GM23248 (cell line): ENCODE measurements around the gene BRD1. TPM values are rescaled to one million over a fixed set of nuclear protein-coding genes. Genes with fewer than 3 reads are reported as not detected.

Experiments used
- DNase-seq: peaks from one replicate; pipeline ENCODE4 v3.0.0-alpha.2; 2015
- H2AFZ ChIP-seq: fragments of 200-600 bp; sonication (generic); 2 replicates; pipeline ENCODE4 v1.6.1; 2016; ENCODE audit warnings: antibody characterized with exemption
- H3F3A ChIP-seq: fragments of 200-600 bp; sonication (generic); 2 replicates; pipeline ENCODE4 v1.6.1; 2016; ENCODE audit warnings: mild to moderate bottlenecking, antibody characterized with exemption, mixed run types; ENCODE audit not compliant: insufficient read depth
- H3K27ac ChIP-seq: fragments of 200-600 bp; sonication (generic); 2 replicates; pipeline ENCODE4 v1.5.1; 2016; ENCODE audit warnings: mild to moderate bottlenecking
- H3K27me3 ChIP-seq: fragments of 200-600 bp; sonication (generic); replicated peaks from 2 replicates; pipeline ENCODE4 v1.6.1; 2016; ENCODE audit warnings: mild to moderate bottlenecking; ENCODE audit not compliant: insufficient read depth
- H3K36me3 ChIP-seq: fragments of 200-600 bp; sonication (generic); 2 replicates; pipeline ENCODE4 v1.6.1; 2016; ENCODE audit warnings: low read depth, mild to moderate bottlenecking
- H3K4me1 ChIP-seq: fragments of 200-600 bp; sonication (generic); 2 replicates; pipeline ENCODE4 v1.6.1; 2016; ENCODE audit warnings: mild to moderate bottlenecking; ENCODE audit not compliant: insufficient read depth
- H3K4me2 ChIP-seq: fragments of 200-600 bp; sonication (generic); one replicate; pipeline ENCODE4 v1.6.1; 2016; ENCODE audit warnings: mild to moderate bottlenecking; ENCODE audit not compliant: unreplicated experiment
- H3K4me3 ChIP-seq: fragments of 200-600 bp; sonication (generic); 2 replicates; pipeline ENCODE4 v1.5.1; 2016; ENCODE audit warnings: mild to moderate bottlenecking
- H3K79me2 ChIP-seq: fragments of 200-600 bp; sonication (generic); 2 replicates; pipeline ENCODE4 v1.6.1; 2016; ENCODE audit warnings: mild to moderate bottlenecking; ENCODE audit not compliant: insufficient read depth
- H3K9ac ChIP-seq: fragments of 200-600 bp; sonication (generic); 2 replicates; pipeline ENCODE4 v1.6.1; 2016; ENCODE audit warnings: mild to moderate bottlenecking
- H3K9me2 ChIP-seq: fragments of 200-600 bp; sonication (generic); 2 replicates; pipeline ENCODE4 v1.6.1; 2016; ENCODE audit warnings: mixed run types, mild to moderate bottlenecking, moderate library complexity; ENCODE audit not compliant: insufficient read depth
- H3K9me3 ChIP-seq: fragments of 200-600 bp; sonication (generic); one replicate; pipeline ENCODE4 v1.6.1; 2017; ENCODE audit warnings: low read depth
- H4K20me1 ChIP-seq: fragments of 200-600 bp; sonication (generic); 2 replicates; pipeline ENCODE4 v1.6.0; 2016; ENCODE audit not compliant: insufficient read depth
- EZH2 ChIP-seq: fragments of 200-600 bp; sonication (generic); IDR thresholded peaks from 2 replicates; pipeline ENCODE4 v1.6.1; 2018; ENCODE audit warnings: antibody characterized with exemption, mild to moderate bottlenecking; ENCODE audit not compliant: insufficient read depth, poor library complexity, severe bottlenecking
- EZH2phosphoT487 ChIP-seq: fragments of 200-600 bp; sonication (generic); IDR thresholded peaks from 2 replicates; pipeline ENCODE4 v1.6.1; 2018; ENCODE audit warnings: antibody characterized with exemption, moderate library complexity, mild to moderate bottlenecking, low read depth; ENCODE audit not compliant: insufficient read depth
- WGBS, 2 experiments: methylation state at CpG; one replicate each; pipeline ENCODE4 v1.1.6; 2015 to 2017; ENCODE audit warnings: low lambda C conversion rate in 2 of 2, low coverage in 1 of 2; ENCODE audit errors: missing lambda C conversion rate in 2 of 2; 5-methylcytosine and 5-hydroxymethylcytosine counted together
- in situ Hi-C: fragments of 300-500 bp; cut with MboI; formaldehyde crosslinking; loops from 2 replicates; pipeline ENCODE4 v1.15.0; 2020
- polyA plus RNA-seq: library from polyadenylated mRNA; unstranded; fragments of >200 nt; fragmentation: Nextera tagmentation; extraction: Ambion mirVana; gene quantifications from 2 replicates; pipeline ENCODE4 v1.2.1, GENCODE V29; 2016
- total RNA-seq: library from RNA; depleted of rRNA; stranded (reverse); fragments of >200 nt; shearing (Covaris generic); gene quantifications from 2 replicates; pipeline ENCODE4 v1.2.3, GENCODE V29; 2014

BRD1 gene
- total and polyA plus RNA-seq, 2 experiments from 2014 or later: 4.5 to 23.1 TPM

GRCh38 chr22:49793296-49793695 is 34.4 kb downstream of the BRD1 start:
- Histone ChIP-seq H3K4me3 (no peak overlapping the region), H3K4me1 (peaks cover 36% of the 10 kb centered on the region), H3K9me2 (no peaks in the 10 kb centered on the region), H3K27me3 (no peaks in the 10 kb centered on the region), H3K9me3 (no peaks in the 10 kb centered on the region), H3K79me2 (peaks cover 100% of the 10 kb centered on the region), H3K4me2 (no peak overlapping the region), H4K20me1 (peaks cover 3% of the 10 kb centered on the region; the same call in 1 of the 2 replicates), H2AFZ (no peak overlapping the region), H3F3A (peaks cover 13% of the 10 kb centered on the region), H3K27ac (no peak overlapping the region), H3K9ac (no peak overlapping the region), H3K36me3 (peaks cover 60% of the 10 kb centered on the region)
- TF ChIP-seq EZH2phosphoT487 (no peak), EZH2 (no peak)
- WGBS, 2 experiments: 63 to 66% methylated on average over 10 of the region's 10 CpGs
- in situ Hi-C loops: no loop called here
- DNase-seq: no peak

GRCh38 chr22:49792107-49792506 is 35.6 kb downstream of the BRD1 start:
- Histone ChIP-seq H3K27me3 (no peaks in the 10 kb centered on the region), H3K4me2 (no peak overlapping the region), H3K79me2 (peaks cover 100% of the 10 kb centered on the region), H3K4me3 (no peak overlapping the region), H2AFZ (no peak overlapping the region), H3K27ac (no peak overlapping the region), H3K9me3 (no peaks in the 10 kb centered on the region), H3K36me3 (peaks cover 54% of the 10 kb centered on the region), H4K20me1 (peaks cover 3% of the 10 kb centered on the region; the same call in 1 of the 2 replicates), H3K9me2 (no peaks in the 10 kb centered on the region), H3K4me1 (peaks cover 37% of the 10 kb centered on the region), H3F3A (peaks cover 17% of the 10 kb centered on the region), H3K9ac (no peak overlapping the region)
- no peak for TF ChIP-seq EZH2phosphoT487
- TF ChIP-seq EZH2: no peak
- DNase-seq: no peak
- in situ Hi-C loops: no loop called here
- 91 to 97% methylated on average over 10 of the region's 10 CpGs for WGBS, 2 experiments

GRCh38 chr22:49791682-49792081 is 36.0 kb downstream of the BRD1 start:
- no peaks in the 10 kb centered on the region for H3K27me3 ChIP-seq
- no peaks in the 10 kb centered on the region for H3K9me2 ChIP-seq
- H3F3A ChIP-seq: peaks cover 17% of the 10 kb centered on the region
- WGBS, 2 experiments: 92 to 95% methylated on average over 10 of the region's 10 CpGs
- in situ Hi-C loops: no loop called here
- no peaks in the 10 kb centered on the region for H3K9me3 ChIP-seq
- peaks cover 100% of the 10 kb centered on the region for H3K79me2 ChIP-seq
- no peak overlapping the region for H3K9ac ChIP-seq
- peaks cover 3% of the 10 kb centered on the region; the same call in 1 of the 2 replicates for H4K20me1 ChIP-seq
- H3K27ac ChIP-seq: peak overlapping the region; percentile 44; the same call in 1 of the 2 replicates
- peaks cover 52% of the 10 kb centered on the region for H3K36me3 ChIP-seq
- H3K4me2 ChIP-seq: no peak overlapping the region
- peaks cover 37% of the 10 kb centered on the region for H3K4me1 ChIP-seq
- DNase-seq: no peak
- no peak overlapping the region for H3K4me3 ChIP-seq
- no peak overlapping the region for H2AFZ ChIP-seq
- no peak for TF ChIP-seq EZH2phosphoT487
- TF ChIP-seq EZH2: no peak

- Histone ChIP-seq H3K9ac (peak overlapping the region; percentile 61), H3K36me3 (peaks cover 47% of the 10 kb centered on the region), H3K4me1 (peaks cover 37% of the 10 kb centered on the region), H4K20me1 (peaks cover 3% of the 10 kb centered on the region; the same call in 1 of the 2 replicates), H3K79me2 (peaks cover 100% of the 10 kb centered on the region), H3K9me3 (no peaks in the 10 kb centered on the region), H3K9me2 (no peaks in the 10 kb centered on the region), H2AFZ (no peak overlapping the region), H3K4me2 (no peak overlapping the region), H3K4me3 (no peak overlapping the region), H3F3A (peaks cover 17% of the 10 kb centered on the region), H3K27ac (peak overlapping the region; percentile 44), H3K27me3 (no peaks in the 10 kb centered on the region)
- 15 to 27% methylated on average over 16 of the region's 16 CpGs for WGBS, 2 experiments
- no peak for TF ChIP-seq EZH2
- in situ Hi-C loops: no loop called here
- DNase-seq: peak; percentile 78
Measured at GRCh38 chr22:49790912-49791311, 36.8 kb downstream of the BRD1 start.
